GM19099 (cell line): Measurements from ENCODE around the gene C2CD4D.

Source experiments
- POLR2A ChIP-seq: IDR thresholded peaks from 3 replicates; pipeline ENCODE4 v1.6.1; 2011; ENCODE audit warnings: low read depth; ENCODE audit not compliant: insufficient read length; ENCODE audit errors: extremely low read depth

C2CD4D gene

DNA sequence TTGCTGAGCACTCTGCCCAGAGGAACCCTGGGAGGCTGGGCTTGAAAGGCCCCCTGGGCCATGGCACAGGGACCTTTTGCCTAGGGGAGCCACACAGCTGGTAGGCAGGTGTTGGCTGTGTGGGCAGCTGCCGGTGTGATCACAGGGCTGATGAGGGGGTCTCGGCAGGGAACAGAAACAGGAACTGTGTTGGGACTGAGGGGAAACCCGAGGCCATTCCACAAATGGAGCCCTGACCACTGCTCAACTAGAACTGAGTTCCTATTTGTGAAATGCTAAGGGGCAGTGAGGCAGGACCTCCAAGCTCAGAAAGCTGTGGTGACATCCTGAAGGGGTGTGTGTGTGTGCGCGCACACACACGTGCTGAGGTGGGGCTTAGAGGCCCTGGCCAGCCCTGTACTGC, 20.3 kb upstream of the C2CD4D start:
- no peak for TF ChIP-seq POLR2A

DNA sequence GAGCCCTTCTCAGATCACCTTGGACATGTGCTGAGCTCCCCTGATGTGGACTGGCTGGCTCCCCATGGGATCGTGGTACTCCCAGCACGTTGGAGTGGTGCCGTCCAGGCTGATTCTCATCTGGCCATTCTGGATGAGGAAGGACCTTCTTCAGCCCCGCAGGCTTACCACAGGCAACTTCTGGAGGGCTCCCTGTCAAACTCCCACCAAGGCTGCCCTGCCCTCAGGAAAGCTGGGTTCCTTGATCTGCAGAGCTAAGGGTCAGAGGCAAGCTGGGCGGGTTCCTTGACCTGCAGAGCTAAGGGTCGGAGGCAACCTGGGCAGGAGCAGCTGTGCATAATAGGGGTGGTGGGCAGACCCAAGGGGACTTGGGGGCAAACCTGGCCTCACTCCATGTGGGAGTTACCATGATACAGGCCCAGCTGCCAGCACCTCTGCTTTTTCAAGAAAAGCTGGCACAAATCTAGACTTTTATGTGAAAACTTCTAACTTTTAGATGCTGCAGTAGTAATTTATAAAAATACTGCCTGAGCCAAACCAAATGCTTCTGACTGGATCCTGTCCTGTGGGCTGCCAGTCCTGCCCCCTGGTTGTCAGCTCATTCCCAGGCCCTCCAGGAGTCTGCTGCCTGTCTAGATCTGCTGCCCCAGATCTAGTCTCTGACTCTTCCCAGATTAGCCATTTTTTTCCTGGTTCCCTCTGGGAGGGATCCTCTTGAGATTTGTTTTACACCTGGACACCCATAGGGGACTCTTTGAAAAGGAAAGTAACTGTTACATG, 19.5 kb upstream of the C2CD4D start:
- TF ChIP-seq POLR2A = no peak

DNA sequence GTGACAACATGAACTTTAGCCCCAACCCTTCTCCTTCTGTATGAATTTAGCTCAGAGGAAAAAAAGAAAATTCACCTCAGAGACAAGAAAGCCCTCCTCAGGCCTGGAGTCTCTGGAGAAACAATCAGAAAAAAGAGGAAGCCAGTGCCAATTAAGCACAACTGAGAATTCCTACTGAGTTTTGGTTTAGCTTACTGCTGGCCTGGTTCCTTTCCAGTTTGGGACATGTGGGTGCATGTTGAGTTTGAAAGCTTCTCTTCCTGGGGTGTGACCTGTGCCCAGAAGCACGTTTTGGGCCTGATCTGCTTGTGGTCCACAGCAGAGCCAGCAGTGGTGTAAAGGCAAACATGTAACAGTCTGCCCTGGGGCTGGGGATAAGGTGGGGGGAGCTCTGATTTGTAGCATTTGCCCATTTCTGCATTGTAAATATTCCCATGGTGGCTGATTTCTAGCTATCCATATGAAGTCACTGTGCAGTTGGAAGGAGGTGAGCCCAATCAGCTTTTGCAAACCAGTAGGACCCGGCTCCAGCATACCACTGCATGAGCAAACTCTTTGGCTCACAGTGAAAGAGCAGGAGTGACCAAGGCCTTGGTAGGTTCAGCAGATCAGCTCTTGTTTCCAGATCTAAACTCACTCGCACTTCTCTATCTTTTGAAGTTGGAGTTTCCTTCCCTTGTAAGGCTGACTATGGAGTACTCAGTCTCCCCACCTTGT, 18.6 kb upstream of the C2CD4D start:
- no peak for TF ChIP-seq POLR2A

DNA sequence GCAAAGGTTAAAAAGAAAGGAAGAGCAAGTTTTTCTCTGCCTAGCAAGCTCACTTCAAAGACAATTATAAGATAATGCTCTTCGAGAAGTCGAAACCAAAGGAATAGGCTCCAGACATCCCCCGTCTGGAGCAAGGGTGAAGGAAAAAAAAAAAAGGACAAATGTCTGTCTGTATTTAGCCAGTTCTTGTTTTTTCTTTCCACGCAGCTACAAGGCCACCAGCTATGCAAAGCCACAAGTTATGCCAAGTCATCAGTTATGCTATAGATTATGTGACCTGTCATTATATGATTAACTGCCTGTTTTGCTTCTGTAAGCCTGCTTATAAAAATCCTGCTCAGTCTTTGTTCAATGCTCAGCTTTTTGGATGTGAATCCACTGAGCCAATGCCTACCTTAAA, 16.3 kb upstream of the C2CD4D start:
- TF ChIP-seq POLR2A = no peak

DNA sequence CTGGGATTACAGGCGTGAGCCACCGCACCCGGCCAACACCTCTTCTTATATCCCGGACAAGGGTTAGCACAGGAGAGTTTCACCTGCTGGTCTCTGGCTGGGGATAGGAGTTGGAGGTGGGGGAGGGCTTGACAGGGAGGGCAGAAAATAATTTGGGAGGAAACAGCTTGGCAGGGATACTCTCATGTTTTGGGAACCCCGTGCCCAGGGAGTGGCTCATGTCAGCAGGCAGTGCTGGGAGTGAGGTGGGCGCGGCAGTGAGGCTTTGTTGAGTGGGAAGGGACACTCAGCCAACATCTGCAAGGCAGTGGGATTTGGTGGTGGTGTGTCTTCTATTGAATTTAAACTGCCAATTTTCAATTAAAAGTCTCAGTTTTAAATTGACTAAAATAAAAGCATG, 15.0 kb upstream of the C2CD4D start:
- no peak for TF ChIP-seq POLR2A

DNA sequence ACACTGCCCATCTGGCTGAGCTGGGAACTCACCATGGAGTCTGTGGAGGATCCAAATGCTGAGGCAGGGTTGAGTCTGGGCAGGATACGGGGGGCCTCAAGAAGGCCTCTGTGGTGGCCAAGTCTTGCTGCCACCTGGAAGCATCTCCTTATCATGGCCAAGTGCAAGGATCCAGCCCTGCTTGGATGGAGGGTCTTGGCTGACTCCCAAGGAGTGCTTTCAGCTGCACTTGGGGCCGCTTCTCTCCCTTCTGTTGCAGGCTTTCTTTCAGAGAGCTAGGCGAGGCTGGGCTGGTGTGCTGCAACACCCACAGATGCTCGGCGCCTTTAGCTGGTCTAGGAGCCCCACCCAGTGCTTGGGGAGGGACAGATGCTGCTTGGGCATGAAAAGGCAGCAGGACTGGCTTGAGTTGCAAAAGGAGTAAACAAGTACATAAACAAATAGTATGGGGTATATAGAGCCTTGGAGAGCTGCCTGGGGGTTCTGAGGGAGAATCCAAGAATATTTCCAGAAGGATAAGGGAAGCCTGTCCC, 13.9 kb upstream of the C2CD4D start, which contains the start of gene THEM5:
TSS of gene THEM5 (minus strand) at position 302 of the 533 bp plus-strand sequence. CDS start at position 155, 147 bp downstream.
- no peak for TF ChIP-seq POLR2A

DNA sequence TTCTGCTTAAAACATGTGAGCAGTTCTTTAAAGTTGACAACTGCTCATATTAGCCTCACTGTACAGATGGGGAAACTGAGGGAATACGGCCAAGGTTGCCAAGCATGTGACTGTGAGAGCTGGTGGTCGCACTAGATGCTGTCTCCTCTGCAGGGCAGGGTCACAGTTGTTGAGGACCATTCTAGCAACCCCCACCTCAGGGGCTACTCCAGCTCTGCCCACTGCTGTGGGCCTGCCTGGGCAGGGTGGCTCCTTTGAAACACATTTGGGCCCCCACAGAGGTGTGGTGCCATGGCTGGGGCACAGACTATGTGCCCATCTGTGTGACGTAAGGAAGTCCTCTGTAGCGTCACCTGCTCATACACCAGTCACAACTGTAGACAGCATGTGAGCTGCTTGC, 13.1 kb upstream of the C2CD4D start:
- TF ChIP-seq POLR2A = no peak

DNA sequence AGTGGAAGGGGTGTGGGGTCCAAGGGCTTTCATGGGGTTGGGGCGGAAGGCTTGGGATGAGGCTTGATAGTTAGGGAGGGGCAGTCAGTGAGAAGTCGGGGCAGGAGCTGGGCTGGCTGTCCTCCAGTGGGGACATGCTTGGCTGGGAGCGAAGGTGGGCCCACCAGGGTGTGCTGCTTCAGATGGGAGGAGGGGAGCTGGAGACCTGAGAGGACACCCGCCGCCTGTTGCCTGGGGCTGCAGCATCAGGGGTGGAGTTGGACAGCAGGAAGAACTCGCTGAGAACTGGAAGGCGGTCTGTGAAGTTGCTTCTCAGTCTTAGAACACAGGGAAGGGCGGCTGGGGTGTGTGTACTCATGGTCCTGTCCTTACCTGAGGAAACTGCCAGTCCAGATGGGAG, 12.3 kb upstream of the C2CD4D start:
- no peak for TF ChIP-seq POLR2A

DNA sequence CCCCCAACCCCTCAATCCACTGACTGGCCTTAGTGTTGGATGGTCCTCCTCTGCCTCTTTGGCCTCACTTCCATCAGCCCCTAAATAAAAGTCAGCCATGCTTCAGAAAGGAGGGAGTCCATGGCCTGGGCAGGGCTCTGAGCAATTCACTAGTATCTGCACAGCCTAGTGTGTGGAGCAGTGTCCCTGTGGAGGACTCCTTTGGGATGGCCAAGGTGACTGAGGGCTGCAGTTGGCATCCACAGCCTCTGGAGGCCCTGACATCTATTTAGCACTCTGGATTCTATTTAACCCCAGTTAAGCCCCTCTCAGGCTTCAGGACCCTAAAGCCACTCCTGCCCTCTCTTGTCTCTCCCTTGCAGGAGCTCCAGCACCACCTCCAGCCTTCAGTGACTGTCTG, 10.3 kb upstream of the C2CD4D start:
- no peak for TF ChIP-seq POLR2A

DNA sequence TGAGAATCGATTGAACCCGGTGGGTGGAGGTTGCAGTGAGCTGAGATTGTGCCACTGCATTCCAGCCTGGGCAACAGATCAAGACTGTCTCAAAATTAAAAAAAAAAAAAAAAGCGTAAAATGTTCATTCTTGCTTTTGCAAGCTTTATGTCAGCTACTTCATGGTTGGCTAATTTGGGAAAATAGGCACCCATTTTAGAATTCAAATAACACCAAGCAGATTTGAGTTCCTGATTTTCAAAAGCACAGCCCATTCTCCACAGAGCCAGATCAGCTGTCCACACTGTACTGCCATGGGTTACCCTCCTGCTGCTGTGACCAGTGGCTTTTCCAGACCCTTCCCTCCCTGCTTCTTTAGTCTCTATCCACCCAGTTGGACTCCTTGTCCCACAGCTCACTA, 9.5 kb upstream of the C2CD4D start:
- TF ChIP-seq POLR2A = no peak

DNA sequence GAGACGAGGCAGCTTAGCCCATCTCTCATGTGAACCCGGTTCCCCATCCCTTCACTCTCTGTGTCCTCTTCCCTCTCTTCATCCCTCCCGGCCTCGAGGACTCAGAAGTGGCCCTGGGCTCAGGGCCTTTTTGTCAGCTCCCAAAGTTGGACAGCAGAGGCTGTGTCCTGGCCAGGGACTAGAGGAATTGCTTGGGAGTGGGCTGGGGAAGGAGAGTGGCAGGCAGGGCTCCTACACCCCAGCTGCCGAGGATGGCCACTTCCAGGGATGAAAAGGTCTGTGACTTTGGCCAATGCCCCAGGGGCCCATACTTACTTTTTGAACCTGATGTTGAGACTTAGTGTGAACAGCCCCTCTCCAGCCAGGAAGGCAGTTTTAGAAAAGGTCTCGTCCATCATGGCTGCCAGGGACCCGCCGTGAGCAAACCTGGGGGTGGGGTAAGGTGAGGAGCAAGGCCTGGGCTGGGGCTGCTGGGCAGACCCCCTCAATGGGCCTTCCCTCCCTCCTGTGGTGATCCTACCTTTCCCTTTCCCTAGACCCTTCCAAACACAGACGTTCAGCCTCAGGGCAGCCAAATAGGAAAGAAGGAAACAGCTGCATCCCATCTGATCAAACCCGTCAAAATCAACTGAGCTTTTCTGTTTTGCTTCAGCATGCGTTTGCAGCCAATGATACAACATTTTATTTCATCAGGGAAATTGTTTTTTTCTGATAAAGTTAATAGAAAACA, 8.4 kb upstream of the C2CD4D start:
- no peak for TF ChIP-seq POLR2A

DNA sequence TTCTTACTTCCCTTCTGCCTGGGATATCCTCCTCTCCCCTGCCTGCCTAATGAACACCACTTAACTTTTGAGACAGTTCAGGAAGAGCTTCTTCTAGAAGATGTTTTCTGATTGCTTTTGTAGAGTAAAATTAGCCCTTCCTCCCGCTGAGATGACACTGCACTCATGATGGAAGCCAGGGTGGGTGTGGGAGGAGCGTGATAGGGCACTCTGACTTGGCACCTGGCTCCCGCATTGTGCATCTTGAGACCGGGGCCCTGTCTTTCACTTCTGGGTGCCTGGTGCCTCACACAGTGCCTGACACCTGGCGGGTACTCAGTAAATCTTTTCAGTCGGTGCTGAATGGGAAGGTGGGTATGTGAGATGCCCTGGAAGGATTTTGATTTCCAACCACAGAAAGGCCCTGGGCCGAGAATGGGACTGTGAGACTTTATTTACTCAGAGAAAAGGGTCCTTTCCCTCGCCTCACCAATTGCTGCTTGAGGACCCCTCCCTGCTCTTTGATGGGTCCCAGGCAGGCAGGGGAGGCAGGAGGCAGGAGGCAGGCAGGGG, 7.1 kb upstream of the C2CD4D start:
- TF ChIP-seq POLR2A = no peak

DNA sequence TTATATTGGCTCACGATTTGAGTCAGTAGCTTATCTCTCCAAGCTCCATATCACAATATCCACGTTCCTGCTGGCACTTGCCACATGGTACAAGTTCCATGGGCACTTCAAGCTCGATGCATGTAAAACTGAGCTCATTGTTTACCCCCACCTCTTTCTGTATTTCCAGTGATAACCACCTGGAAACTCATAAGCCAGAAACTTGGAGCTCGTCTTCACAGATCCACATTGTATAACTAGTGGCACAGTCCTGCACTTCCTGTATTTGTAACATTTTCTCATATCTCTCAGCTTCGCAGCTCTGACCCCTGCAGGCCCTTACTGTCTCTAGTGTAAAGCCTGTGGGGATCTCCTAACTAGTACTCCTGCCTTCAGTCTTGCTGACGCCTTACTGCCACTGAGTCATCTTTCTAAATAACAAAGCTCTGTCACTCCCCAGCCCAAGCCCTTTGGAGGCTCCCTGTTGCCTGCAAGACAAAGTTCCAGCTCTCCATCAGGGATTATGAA, 6.5 kb upstream of the C2CD4D start:
- TF ChIP-seq POLR2A = no peak

DNA sequence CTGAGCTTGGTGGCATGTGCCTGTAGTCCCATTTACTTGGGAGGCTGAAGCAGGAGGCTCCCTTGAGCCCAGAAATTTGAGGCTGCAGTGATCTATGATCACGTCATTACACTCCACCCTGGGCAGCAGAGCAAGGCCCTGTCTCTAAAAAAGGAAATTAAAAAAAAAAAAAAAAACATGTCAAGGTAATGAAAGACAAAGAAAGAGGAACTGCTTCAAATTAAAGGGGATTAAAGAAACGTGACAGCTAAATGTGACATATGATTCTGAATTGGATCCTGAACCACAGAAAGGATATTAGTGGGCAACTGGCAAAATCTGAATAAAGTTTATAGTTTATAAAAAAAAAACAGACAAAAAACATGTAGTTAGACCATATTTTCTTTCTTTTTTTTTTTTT, 3.8 kb upstream of the C2CD4D start:
- TF ChIP-seq POLR2A = no peak

DNA sequence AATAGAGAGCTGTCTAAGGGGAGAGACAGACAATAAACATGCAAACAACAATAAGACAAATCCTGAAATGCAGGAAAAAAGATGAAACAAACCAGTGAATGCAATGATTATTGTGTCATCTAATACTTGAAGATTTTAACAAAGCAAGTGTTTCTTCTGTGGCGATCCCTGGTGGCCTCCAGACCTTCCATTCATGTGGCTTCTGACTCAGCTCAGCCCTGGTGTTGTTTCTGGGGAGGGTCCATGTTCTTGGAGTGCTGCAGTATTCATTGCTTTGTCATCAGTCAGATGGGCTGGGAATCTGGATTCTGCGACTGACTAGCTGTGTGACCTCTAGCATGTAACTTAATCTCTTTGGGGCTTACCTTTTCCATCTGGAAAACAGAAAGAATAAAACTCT, 1.5 kb upstream of the C2CD4D start:
- no peak for TF ChIP-seq POLR2A
